ENCODE results near the gene LIG1.

Gene LIG1

GRCh38 chr19:48169578-48169938, 586 bp downstream of the LIG1 start:
- Histone ChIP-seq H3K36me3 (replicated peaks) (peaks cover 15% of the 10 kb centered on the region), H3K4me3 (peak overlapping the region; percentile 99), H3K9me3 (no peaks in the 10 kb centered on the region), H3K27me3 (ENCODE audit: low read depth) (no peaks in the 10 kb centered on the region), H3K4me1 (peaks cover 11% of the 10 kb centered on the region)
- in situ Hi-C loops (cut with MboI; ENCODE audit: low sequenced_read_pairs): no loop called here
- DNase-seq (ENCODE audit: low spot score in 2 of 2): peak; percentile 49 to 90

- DNase-seq (ENCODE audit: low spot score in 2 of 2): no peak
- Histone ChIP-seq H3K4me1 (peaks cover 11% of the 10 kb centered on the region), H3K9me3 (no peaks in the 10 kb centered on the region), H3K27me3 (ENCODE audit: low read depth) (no peaks in the 10 kb centered on the region), H3K4me3 (no peak overlapping the region), H3K36me3 (replicated peaks) (peaks cover 16% of the 10 kb centered on the region)
- in situ Hi-C loops (cut with MboI; ENCODE audit: low sequenced_read_pairs): no loop called here
Measured at GRCh38 chr19:48168689-48169088, 1.5 kb downstream of the LIG1 start.

GRCh38 chr19:48158210-48158790, 11.8 kb downstream of the LIG1 start:
- Histone ChIP-seq H3K9me3 (no peaks in the 10 kb centered on the region), H3K4me3 (no peak overlapping the region), H3K36me3 (replicated peaks) (peaks cover 34% of the 10 kb centered on the region), H3K27me3 (ENCODE audit: low read depth) (no peaks in the 10 kb centered on the region), H3K4me1 (no peaks in the 10 kb centered on the region)
- no peak for DNase-seq (ENCODE audit: low spot score in 2 of 2)
- in situ Hi-C loops (cut with MboI; ENCODE audit: low sequenced_read_pairs): no loop called here

GRCh38 chr19:48154003-48154402, 16.1 kb downstream of the LIG1 start:
- in situ Hi-C loops (cut with MboI; ENCODE audit: low sequenced_read_pairs): no loop called here
- H3K36me3 ChIP-seq (replicated peaks): peaks cover 58% of the 10 kb centered on the region
- no peak for DNase-seq (ENCODE audit: low spot score in 2 of 2)

GRCh38 chr19:48152551-48152950, 17.6 kb downstream of the LIG1 start:
- no peak overlapping the region for H3K4me3 ChIP-seq
- H3K9me3 ChIP-seq: no peaks in the 10 kb centered on the region
- H3K36me3 ChIP-seq (replicated peaks): peaks cover 48% of the 10 kb centered on the region
- H3K27me3 ChIP-seq (ENCODE audit: low read depth): no peaks in the 10 kb centered on the region
- in situ Hi-C loops (cut with MboI; ENCODE audit: low sequenced_read_pairs): no loop called here
- no peaks in the 10 kb centered on the region for H3K4me1 ChIP-seq
- peak; percentile 68 to 74 for DNase-seq (ENCODE audit: low spot score in 2 of 2)

More at GRCh38 chr19:48154003-48154402, 16.1 kb downstream of the LIG1 start:
- Histone ChIP-seq H3K9me3 (no peaks in the 10 kb centered on the region), H3K27me3 (ENCODE audit: low read depth) (no peaks in the 10 kb centered on the region), H3K4me3 (no peak overlapping the region), H3K4me1 (no peaks in the 10 kb centered on the region)

- Histone ChIP-seq H3K36me3 (replicated peaks) (peaks cover 42% of the 10 kb centered on the region), H3K9me3 (no peaks in the 10 kb centered on the region), H3K27me3 (ENCODE audit: low read depth) (no peaks in the 10 kb centered on the region), H3K4me1 (no peaks in the 10 kb centered on the region), H3K4me3 (no peak overlapping the region)
- in situ Hi-C loops (cut with MboI; ENCODE audit: low sequenced_read_pairs): no loop called here
- DNase-seq (ENCODE audit: low spot score in 2 of 2): no peak
Measured at GRCh38 chr19:48149430-48149829, 20.7 kb downstream of the LIG1 start.

GRCh38 chr19:48148576-48148975, 21.6 kb downstream of the LIG1 start:
- Histone ChIP-seq H3K27me3 (ENCODE audit: low read depth) (no peaks in the 10 kb centered on the region), H3K9me3 (no peaks in the 10 kb centered on the region), H3K4me3 (no peak overlapping the region), H3K36me3 (replicated peaks) (peaks cover 42% of the 10 kb centered on the region), H3K4me1 (no peaks in the 10 kb centered on the region)
- in situ Hi-C loops (cut with MboI; ENCODE audit: low sequenced_read_pairs): no loop called here
- no peak for DNase-seq (ENCODE audit: low spot score in 2 of 2)

- H3K4me3 ChIP-seq: no peak overlapping the region
- H3K9me3 ChIP-seq: no peaks in the 10 kb centered on the region
- H3K4me1 ChIP-seq: no peaks in the 10 kb centered on the region
- in situ Hi-C loops (cut with MboI; ENCODE audit: low sequenced_read_pairs): no loop called here
- H3K36me3 ChIP-seq (replicated peaks): peaks cover 46% of the 10 kb centered on the region
- H3K27me3 ChIP-seq (ENCODE audit: low read depth): no peaks in the 10 kb centered on the region
- no peak for DNase-seq (ENCODE audit: low spot score in 2 of 2)
Measured at GRCh38 chr19:48147597-48148175, 22.5 kb downstream of the LIG1 start.

- Histone ChIP-seq H3K36me3 (replicated peaks) (peaks cover 16% of the 10 kb centered on the region), H3K27me3 (ENCODE audit: low read depth) (no peaks in the 10 kb centered on the region), H3K4me3 (no peak overlapping the region), H3K4me1 (no peaks in the 10 kb centered on the region), H3K9me3 (no peaks in the 10 kb centered on the region)
- in situ Hi-C loops (cut with MboI; ENCODE audit: low sequenced_read_pairs): no loop called here
- no peak for DNase-seq (ENCODE audit: low spot score in 2 of 2)
Measured at GRCh38 chr19:48139053-48139452, 31.1 kb downstream of the LIG1 start.

- H3K4me1 ChIP-seq: no peaks in the 10 kb centered on the region
- in situ Hi-C loops (cut with MboI; ENCODE audit: low sequenced_read_pairs): no loop called here
- H3K4me3 ChIP-seq: no peak overlapping the region
- no peaks in the 10 kb centered on the region for H3K27me3 ChIP-seq (ENCODE audit: low read depth)
- no peaks in the 10 kb centered on the region for H3K9me3 ChIP-seq
- H3K36me3 ChIP-seq (replicated peaks): peaks cover 12% of the 10 kb centered on the region
- DNase-seq (ENCODE audit: low spot score in 2 of 2): no peak
Measured at GRCh38 chr19:48137411-48137810, 32.7 kb downstream of the LIG1 start.

- no peaks in the 10 kb centered on the region for H3K27me3 ChIP-seq (ENCODE audit: low read depth)
- H3K4me3 ChIP-seq: no peak overlapping the region
- no peak for DNase-seq (ENCODE audit: low spot score in 2 of 2)
- in situ Hi-C loops (cut with MboI; ENCODE audit: low sequenced_read_pairs): no loop called here
- H3K36me3 ChIP-seq (replicated peaks): peaks cover 16% of the 10 kb centered on the region
- H3K4me1 ChIP-seq: no peaks in the 10 kb centered on the region
- H3K9me3 ChIP-seq: no peaks in the 10 kb centered on the region
Measured at GRCh38 chr19:48136547-48136946, 33.6 kb downstream of the LIG1 start.

- peak in 1 of 2 experiments; percentile 52 for DNase-seq (ENCODE audit: low spot score in 2 of 2)
- in situ Hi-C loops (cut with MboI; ENCODE audit: low sequenced_read_pairs): no loop called here
- H3K36me3 ChIP-seq (replicated peaks): peaks cover 26% of the 10 kb centered on the region
Measured at GRCh38 chr19:48135411-48135810, 34.7 kb downstream of the LIG1 start.

GRCh38 chr19:48133094-48133493, 37.0 kb downstream of the LIG1 start:
- Histone ChIP-seq H3K4me3 (no peak overlapping the region), H3K36me3 (replicated peaks) (peaks cover 33% of the 10 kb centered on the region), H3K27me3 (ENCODE audit: low read depth) (no peaks in the 10 kb centered on the region), H3K4me1 (no peaks in the 10 kb centered on the region), H3K9me3 (no peaks in the 10 kb centered on the region)
- no peak for DNase-seq (ENCODE audit: low spot score in 2 of 2)
- in situ Hi-C loops (cut with MboI; ENCODE audit: low sequenced_read_pairs): no loop called here

More at GRCh38 chr19:48135411-48135810, 34.7 kb downstream of the LIG1 start:
- H3K4me1 ChIP-seq: no peaks in the 10 kb centered on the region
- no peaks in the 10 kb centered on the region for H3K27me3 ChIP-seq (ENCODE audit: low read depth)
- no peak overlapping the region for H3K4me3 ChIP-seq
- H3K9me3 ChIP-seq: no peaks in the 10 kb centered on the region

- Histone ChIP-seq H3K9me3 (no peaks in the 10 kb centered on the region), H3K36me3 (replicated peaks) (peaks cover 60% of the 10 kb centered on the region), H3K4me3 (no peak overlapping the region), H3K27me3 (ENCODE audit: low read depth) (no peaks in the 10 kb centered on the region), H3K4me1 (peaks cover 6% of the 10 kb centered on the region)
- in situ Hi-C loops (cut with MboI; ENCODE audit: low sequenced_read_pairs): no loop called here
- no peak for DNase-seq (ENCODE audit: low spot score in 2 of 2)
Measured at GRCh38 chr19:48127561-48127960, 42.6 kb downstream of the LIG1 start.

All from HAP-1 (cell line).